ENCODE data around the gene SLC2A1.

- TF ChIP-seq CTCF (IDR thresholded peaks at IDR 0.05) (peak; percentile 49 to 96 (median 92)), POLR2A (IDR thresholded peaks at IDR 0.05) (no peak)
Measured at GRCh38 chr1:42913426-42914091, 45.1 kb downstream of the SLC2A1 start.
